MM.1S (cell line): Measurements from ENCODE around the gene ARHGAP26.

Experiments
- DNase-seq: peaks from one replicate; pipeline ENCODE4 v3.0.0-alpha.2; 2015
- H2AFZ ChIP-seq: fragments of 300-600 bp; sonication (generic); 2 replicates; pipeline ENCODE4 v1.6.0; 2016; ENCODE audit warnings: antibody characterized with exemption, low read length
- H3F3A ChIP-seq: fragments of 300-600 bp; sonication (generic); 2 replicates; pipeline ENCODE4 v1.6.1; 2016; ENCODE audit warnings: mild to moderate bottlenecking, antibody characterized with exemption, low read length, moderate library complexity, mixed read lengths; ENCODE audit not compliant: insufficient read depth
- H3K27ac ChIP-seq: fragments of 300-600 bp; sonication (generic); 2 replicates; pipeline ENCODE4 v1.5.1; 2016; ENCODE audit warnings: mild to moderate bottlenecking, low read length
- H3K27me3 ChIP-seq: fragments of 300-600 bp; sonication (generic); replicated peaks from 2 replicates; pipeline ENCODE4 v1.6.0; 2016; ENCODE audit warnings: low read length; ENCODE audit not compliant: insufficient read depth
- H3K36me3 ChIP-seq: fragments of 300-600 bp; sonication (generic); replicated peaks from 2 replicates; pipeline ENCODE4 v1.6.1; 2016; ENCODE audit warnings: mild to moderate bottlenecking, low read length, mixed read lengths; ENCODE audit not compliant: insufficient read depth
- H3K4me1 ChIP-seq: fragments of 300-600 bp; sonication (generic); 2 replicates; pipeline ENCODE4 v1.6.1; 2016; ENCODE audit warnings: low read length, mixed read lengths
- H3K4me2 ChIP-seq: fragments of 300-600 bp; sonication (generic); 2 replicates; pipeline ENCODE4 v1.6.0; 2016; ENCODE audit warnings: low read depth, low read length
- H3K4me3 ChIP-seq: fragments of 300-600 bp; sonication (generic); 2 replicates; pipeline ENCODE4 v1.5.1; 2016; ENCODE audit warnings: low read length, mixed read lengths
- H3K79me2 ChIP-seq: fragments of 300-600 bp; sonication (generic); 2 replicates; pipeline ENCODE4 v1.6.1; 2016; ENCODE audit warnings: mixed run types, low read length, mixed read lengths
- H3K9ac ChIP-seq: fragments of 300-600 bp; sonication (generic); 2 replicates; pipeline ENCODE4 v1.6.1; 2016; ENCODE audit warnings: low read length, mixed read lengths
- H3K9me2 ChIP-seq: fragments of 300-600 bp; sonication (generic); replicated peaks from 2 replicates; pipeline ENCODE4 v1.6.1; 2016; ENCODE audit warnings: mild to moderate bottlenecking, low read length, mixed read lengths; ENCODE audit not compliant: insufficient read depth
- H3K9me3 ChIP-seq: fragments of 300-600 bp; sonication (generic); replicated peaks from 2 replicates; pipeline ENCODE4 v1.6.1; 2016; ENCODE audit warnings: mild to moderate bottlenecking, low read length, mixed read lengths; ENCODE audit not compliant: insufficient read depth
- H4K20me1 ChIP-seq: fragments of 300-600 bp; sonication (generic); 2 replicates; pipeline ENCODE4 v1.6.1; 2016; ENCODE audit warnings: mild to moderate bottlenecking, low read length, moderate library complexity, mixed read lengths; ENCODE audit not compliant: insufficient read depth
- EZH2 ChIP-seq: fragments of 300-600 bp; sonication (generic); optimal IDR thresholded peaks from 2 replicates; pipeline ENCODE3; 2017; ENCODE audit warnings: low read depth, mild to moderate bottlenecking, antibody characterized with exemption, low read length, mixed read lengths
- EZH2phosphoT487 ChIP-seq: fragments of 300-600 bp; sonication (generic); IDR thresholded peaks from 2 replicates; pipeline ENCODE4 v1.6.1; 2018; ENCODE audit warnings: antibody characterized with exemption, low read length
- TF ChIP-seq, protein P1 (sequence below): fragments of 300-600 bp; sonication (generic); IDR thresholded peaks from 2 replicates; pipeline ENCODE4 v1.5.1; 2016; ENCODE audit warnings: antibody characterized with exemption, low read length, mixed read lengths

ARHGAP26 gene

DNA sequence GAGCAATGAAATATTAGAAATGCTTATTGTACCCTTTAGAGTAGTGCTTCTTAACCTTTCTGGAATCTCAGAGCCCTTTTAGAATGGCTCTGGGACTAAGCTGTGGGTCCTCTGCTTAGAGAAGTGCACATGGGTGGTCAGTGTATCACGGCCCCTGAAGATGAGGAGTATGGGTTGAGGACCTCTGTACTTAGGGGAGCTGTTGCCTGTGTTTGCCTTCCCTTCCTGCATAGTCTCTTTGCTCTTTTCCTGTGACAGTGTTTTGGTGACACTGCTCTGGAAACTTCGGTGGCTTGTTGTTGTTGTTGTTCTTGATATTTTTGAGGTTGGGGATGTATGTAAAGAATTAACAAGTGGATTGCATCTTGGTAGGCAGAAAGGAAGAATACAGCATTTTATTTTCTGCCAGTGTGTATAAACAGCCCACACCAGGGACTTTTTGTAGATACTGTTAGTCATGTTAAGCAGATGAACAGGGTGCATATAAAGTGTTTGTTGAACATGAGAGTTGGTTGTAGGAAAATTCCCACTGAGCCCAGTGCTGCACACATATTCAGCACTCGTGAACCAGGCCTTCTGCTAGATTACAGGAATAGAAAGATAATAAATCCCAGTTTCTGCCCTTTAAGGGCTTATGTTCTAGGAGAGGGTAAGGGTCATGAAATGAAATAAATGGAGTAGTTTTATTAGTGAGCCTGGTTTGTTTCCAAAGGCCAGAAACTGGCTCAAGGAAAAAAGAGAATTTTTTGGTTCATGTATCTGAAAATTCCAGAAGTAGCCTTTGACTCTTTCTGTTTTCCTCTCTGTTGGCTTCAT, 199.7 kb downstream of the ARHGAP26 start:
- H3F3A ChIP-seq, result no peaks in the 10 kb centered on the region
- no peaks in the 10 kb centered on the region for H3K9me2 ChIP-seq
- no peaks in the 10 kb centered on the region for H3K9me3 ChIP-seq
- TF ChIP-seq EZH2phosphoT487 (no peak), EZH2 (no peak)
- TF ChIP-seq, protein P1, sequence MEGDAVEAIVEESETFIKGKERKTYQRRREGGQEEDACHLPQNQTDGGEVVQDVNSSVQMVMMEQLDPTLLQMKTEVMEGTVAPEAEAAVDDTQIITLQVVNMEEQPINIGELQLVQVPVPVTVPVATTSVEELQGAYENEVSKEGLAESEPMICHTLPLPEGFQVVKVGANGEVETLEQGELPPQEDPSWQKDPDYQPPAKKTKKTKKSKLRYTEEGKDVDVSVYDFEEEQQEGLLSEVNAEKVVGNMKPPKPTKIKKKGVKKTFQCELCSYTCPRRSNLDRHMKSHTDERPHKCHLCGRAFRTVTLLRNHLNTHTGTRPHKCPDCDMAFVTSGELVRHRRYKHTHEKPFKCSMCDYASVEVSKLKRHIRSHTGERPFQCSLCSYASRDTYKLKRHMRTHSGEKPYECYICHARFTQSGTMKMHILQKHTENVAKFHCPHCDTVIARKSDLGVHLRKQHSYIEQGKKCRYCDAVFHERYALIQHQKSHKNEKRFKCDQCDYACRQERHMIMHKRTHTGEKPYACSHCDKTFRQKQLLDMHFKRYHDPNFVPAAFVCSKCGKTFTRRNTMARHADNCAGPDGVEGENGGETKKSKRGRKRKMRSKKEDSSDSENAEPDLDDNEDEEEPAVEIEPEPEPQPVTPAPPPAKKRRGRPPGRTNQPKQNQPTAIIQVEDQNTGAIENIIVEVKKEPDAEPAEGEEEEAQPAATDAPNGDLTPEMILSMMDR, result no peak
- H3K4me1 ChIP-seq, result no peaks in the 10 kb centered on the region
- no peak overlapping the region for H3K4me3 ChIP-seq
- no peak overlapping the region for H3K9ac ChIP-seq
- H3K27me3 ChIP-seq, result no peaks in the 10 kb centered on the region
- no peaks in the 10 kb centered on the region for H4K20me1 ChIP-seq
- no peak for DNase-seq
- H3K4me2 ChIP-seq, result no peak overlapping the region
- H3K36me3 ChIP-seq, result no peaks in the 10 kb centered on the region
- no peak overlapping the region for H2AFZ ChIP-seq
- no peak overlapping the region for H3K27ac ChIP-seq
- no peaks in the 10 kb centered on the region for H3K79me2 ChIP-seq

DNA sequence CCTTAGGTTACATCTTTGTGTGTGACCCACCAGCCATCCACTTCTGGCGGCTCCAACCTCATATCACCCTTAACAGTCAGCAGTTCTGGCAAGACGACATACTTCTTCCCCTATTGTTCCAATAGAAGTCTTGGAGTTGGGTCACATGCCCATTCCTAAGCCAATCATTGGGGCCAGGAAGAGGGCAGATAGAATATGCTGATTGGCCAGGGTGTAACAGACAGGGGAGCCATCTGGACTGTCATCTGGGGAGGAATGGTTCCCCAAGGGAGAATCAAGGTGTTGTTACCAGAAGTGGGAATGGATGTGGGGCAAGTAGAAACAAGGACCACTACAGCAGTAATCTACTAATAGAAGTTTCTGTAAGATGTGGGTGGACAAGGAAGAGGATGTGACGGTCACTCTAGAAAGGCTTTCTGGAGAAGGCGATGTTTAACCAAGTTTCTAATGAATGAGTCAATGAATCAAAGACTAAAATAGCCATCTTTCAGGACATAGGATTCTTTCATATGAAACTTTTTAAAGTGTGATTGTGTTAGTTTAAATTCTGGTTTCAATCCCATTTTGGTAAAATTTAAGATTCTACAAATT, 200.4 kb downstream of the ARHGAP26 start:
- Histone ChIP-seq H3K4me2 (no peak overlapping the region), H3K4me3 (no peak overlapping the region), H4K20me1 (no peaks in the 10 kb centered on the region), H3F3A (no peaks in the 10 kb centered on the region), H3K9me3 (no peaks in the 10 kb centered on the region), H3K36me3 (no peaks in the 10 kb centered on the region), H3K9ac (no peak overlapping the region), H3K27me3 (no peaks in the 10 kb centered on the region), H3K79me2 (no peaks in the 10 kb centered on the region), H3K4me1 (no peaks in the 10 kb centered on the region), H2AFZ (no peak overlapping the region), H3K27ac (no peak overlapping the region), H3K9me2 (no peaks in the 10 kb centered on the region)
- no peak for TF ChIP-seq EZH2
- TF ChIP-seq, protein P1, result no peak
- TF ChIP-seq EZH2phosphoT487, result no peak
- no peak for DNase-seq

DNA sequence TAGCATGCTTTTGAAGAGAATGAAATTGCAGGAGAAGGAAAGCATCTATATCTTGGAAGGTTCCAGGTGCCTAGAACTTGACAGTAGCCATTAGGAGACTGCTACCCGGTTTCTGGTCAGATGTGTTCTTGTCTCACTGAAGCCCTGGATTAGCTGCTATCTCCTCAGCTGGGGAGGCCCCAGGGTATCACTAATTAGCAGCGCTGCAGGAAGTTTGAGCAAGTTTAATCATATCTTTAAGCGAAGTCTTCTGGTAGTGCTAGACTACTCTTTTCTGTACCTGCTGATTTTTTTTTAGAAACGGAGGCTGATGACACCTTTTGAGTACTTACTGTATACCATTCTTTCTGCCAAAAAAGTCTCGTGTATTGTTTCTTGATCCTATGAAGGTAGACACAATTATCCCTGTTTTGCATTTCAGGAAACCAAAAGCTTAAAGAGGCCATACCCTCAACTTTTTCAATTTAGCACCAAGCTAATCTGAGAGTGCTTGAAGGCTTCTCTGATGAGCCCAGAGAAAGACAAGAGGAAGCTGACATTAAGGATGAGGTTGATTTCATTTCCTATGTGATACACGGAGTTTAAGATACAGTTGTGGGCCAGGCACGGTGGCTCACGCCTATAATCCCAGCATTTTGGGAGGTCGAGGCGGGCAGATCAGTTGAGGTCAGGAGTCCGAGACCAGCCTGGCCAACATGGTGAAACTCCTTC, 201.3 kb downstream of the ARHGAP26 start:
- DNase-seq, result no peak
- Histone ChIP-seq H2AFZ (no peak overlapping the region), H3F3A (no peaks in the 10 kb centered on the region), H4K20me1 (no peaks in the 10 kb centered on the region), H3K79me2 (no peaks in the 10 kb centered on the region), H3K4me1 (no peaks in the 10 kb centered on the region), H3K4me2 (no peak overlapping the region), H3K9me2 (no peaks in the 10 kb centered on the region), H3K36me3 (no peaks in the 10 kb centered on the region), H3K27me3 (no peaks in the 10 kb centered on the region), H3K9me3 (no peaks in the 10 kb centered on the region), H3K27ac (no peak overlapping the region), H3K9ac (no peak overlapping the region), H3K4me3 (no peak overlapping the region)
- no peak for TF ChIP-seq EZH2phosphoT487
